ENCODE data around the gene AGAP5. TPM values are rescaled to one million over a fixed set of nuclear protein-coding genes. Genes with fewer than 3 reads are reported as not detected.

Gene AGAP5
- total and polyA plus RNA-seq, 2 of the 4 experiments (the other 2 are of a cell fraction), result 1.8 to 4.1 TPM

- Histone ChIP-seq H2BK15ac (ENCODE audit: low read depth, low read length) (no peak overlapping the region), H3K27me3 (ENCODE audit: control insufficient read depth, insufficient read depth, low read length) (no peaks in the 10 kb centered on the region), H3K36me3 (ENCODE audit: control insufficient read depth, insufficient read depth, low read length) (peaks cover 20% of the 10 kb centered on the region), H2AK9ac (replicated peaks; ENCODE audit: low read depth, low read length, poor library complexity) (no peak overlapping the region), H3K9me3 (ENCODE audit: control insufficient read depth, insufficient read depth, low read length) (no peaks in the 10 kb centered on the region), H4K5ac (ENCODE audit: low read depth, low read length) (no peak overlapping the region), H3K4me3 (ENCODE audit: insufficient read depth, low read depth, low read length) (no peak overlapping the region), H3K4me1 (ENCODE audit: control insufficient read depth, insufficient read depth, low read length) (peaks cover 2% of the 10 kb centered on the region), H2AK5ac (ENCODE audit: low read depth, low read length) (no peak overlapping the region), H3K27ac (ENCODE audit: insufficient read depth, low read length) (no peak overlapping the region), H2AFZ (replicated peaks; ENCODE audit: low read length, poor library complexity) (no peak overlapping the region), H2BK20ac (ENCODE audit: low read depth, low read length) (no peak overlapping the region), H3K14ac (replicated peaks; ENCODE audit: low read depth, low read length) (no peak overlapping the region), H3K9ac (ENCODE audit: low read depth, low read length) (no peak overlapping the region), H3K9me1 (ENCODE audit: insufficient read depth, low read length) (peaks cover 10% of the 10 kb centered on the region), H3K4me2 (ENCODE audit: low read depth, low read length) (no peak overlapping the region), H2BK5ac (ENCODE audit: low read depth, low read length, poor library complexity, severe bottlenecking) (no peak overlapping the region), H3K56ac (ENCODE audit: extremely low read depth, insufficient read depth, low read length) (no peak overlapping the region), H3K79me1 (ENCODE audit: low read depth in 1 of 2, low read length in 2 of 2) (peaks cover 6 to 12% of the 10 kb centered on the region in 2 experiments; a peak in 3 of 4 replicates), H2BK120ac (ENCODE audit: low read depth, low read length) (no peak overlapping the region), H3K23ac (ENCODE audit: low read depth, low read length) (no peak overlapping the region), H3K18ac (ENCODE audit: low read depth, low read length) (no peak overlapping the region), H4K20me1 (ENCODE audit: insufficient read depth, low read length) (peaks cover 10% of the 10 kb centered on the region), H4K91ac (ENCODE audit: insufficient read depth, low read depth, low read length) (no peak overlapping the region), H3K4ac (ENCODE audit: low read depth, low read length) (no peak overlapping the region), H4K8ac (ENCODE audit: low read depth in 2 of 2, low read length in 2 of 2) (no peak overlapping the region)
- in situ Hi-C loops (cut with MboI; ENCODE audit: low sequenced_read_pairs), result no loop called here
- dilution Hi-C loops (cut with HindIII; ENCODE audit: low sequenced_read_pairs, unreplicated experiment), result no loop called here
- CTCF ChIA-PET, result no interaction called here
- no TSS peak for BruUV-seq (replicated peaks)
- no peak for TF ChIP-seq BHLHE40 (IDR thresholded peaks at IDR 0.05; ENCODE audit: low read depth, low read length)
- no peak for TF ChIP-seq MAZ (IDR thresholded peaks at IDR 0.05; ENCODE audit: borderline replicate concordance, low read depth, low read length)
- no peak for TF ChIP-seq RAD21 (IDR thresholded peaks at IDR 0.05; ENCODE audit: low read length)
- TF ChIP-seq, protein P1, sequence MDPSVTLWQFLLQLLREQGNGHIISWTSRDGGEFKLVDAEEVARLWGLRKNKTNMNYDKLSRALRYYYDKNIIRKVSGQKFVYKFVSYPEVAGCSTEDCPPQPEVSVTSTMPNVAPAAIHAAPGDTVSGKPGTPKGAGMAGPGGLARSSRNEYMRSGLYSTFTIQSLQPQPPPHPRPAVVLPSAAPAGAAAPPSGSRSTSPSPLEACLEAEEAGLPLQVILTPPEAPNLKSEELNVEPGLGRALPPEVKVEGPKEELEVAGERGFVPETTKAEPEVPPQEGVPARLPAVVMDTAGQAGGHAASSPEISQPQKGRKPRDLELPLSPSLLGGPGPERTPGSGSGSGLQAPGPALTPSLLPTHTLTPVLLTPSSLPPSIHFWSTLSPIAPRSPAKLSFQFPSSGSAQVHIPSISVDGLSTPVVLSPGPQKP (IDR thresholded peaks at IDR 0.05; ENCODE audit: borderline replicate concordance, low read depth, low read length), result no peak
- TF ChIP-seq RCOR1 (IDR thresholded peaks at IDR 0.05; ENCODE audit: insufficient replicate concordance, low read length), result no peak
- no peak for TF ChIP-seq MAFK (IDR thresholded peaks at IDR 0.05; ENCODE audit: low read depth, low read length)
- TF ChIP-seq MXI1 (IDR thresholded peaks at IDR 0.05; ENCODE audit: borderline replicate concordance, low read depth, low read length), result no peak
- ATAC-seq (ENCODE audit: low read depth) (no peak), DNase-seq (no peak)
- POLR2A ChIA-PET (ENCODE audit: unreplicated experiment), result no interaction called here
- 67% methylated on average over 1 of the region's 1 CpG; no CpG with 5 or more reads in 1 of the 2 experiments for WGBS, 2 experiments (ENCODE audit: extremely low coverage in 2 of 2, insufficient read length in 1 of 2)
- intact Hi-C loops (cut with micrococcal nuclease), result no loop called here
Measured at GRCh38 chr10:73716251-73716650, 18.3 kb upstream of the AGAP5 start.
